H1 (cell line): ENCODE results near the gene C1orf21. TPM values are rescaled to one million over a fixed set of nuclear protein-coding genes. Genes with fewer than 3 reads are reported as not detected.

Experiments used
- CTCF ChIA-PET: fragments of 300-600 bp; sonication (Branson Sonifier 250); formaldehyde crosslinking; loops from one replicate; lab custom pipeline; 2021; ENCODE audit not compliant: partially characterized antibody; lab: Charles Lee
- POLR2A ChIA-PET: fragments of 300-600 bp; sonication (Branson Sonifier 250); formaldehyde crosslinking; loops from one replicate; lab custom pipeline; 2021; ENCODE audit warnings: inconsistent platforms; ENCODE audit not compliant: partially characterized antibody; lab: Charles Lee
- DNase-seq, 2 experiments: peaks; one replicate each; pipeline versions ENCODE4 v3.0.0 to v3.0.0-alpha.2; 2010 to 2022; ENCODE audit warnings: low spot score in 2 of 2, low read depth in 1 of 2, mixed read lengths in 1 of 2
- FAIRE-seq: peaks from 2 replicates; lab custom pipeline; 2011; peaks lifted over from hg19 to GRCh38; lab: Jason Lieb, UNC
- H2AFZ ChIP-seq: 2 replicates; pipeline ENCODE4 v1.8.1; 2012; ENCODE audit warnings: low read length, inconsistent platforms
- H2AK5ac ChIP-seq: 2 replicates; pipeline ENCODE4 v1.6.1; 2013; ENCODE audit warnings: low read depth, low read length
- H2BK120ac ChIP-seq: replicated peaks from 2 replicates; pipeline ENCODE3; 2013; ENCODE audit warnings: low read depth, low read length, inconsistent platforms
- H2BK12ac ChIP-seq: 2 replicates; pipeline ENCODE4 v1.6.1; 2013; ENCODE audit warnings: low read depth, low read length
- H2BK15ac ChIP-seq: 2 replicates; pipeline ENCODE4 v1.6.1; 2013; ENCODE audit warnings: low read length
- H2BK20ac ChIP-seq: 2 replicates; pipeline ENCODE4 v1.6.1; 2013; ENCODE audit warnings: low read length
- H2BK5ac ChIP-seq: 2 replicates; pipeline ENCODE4 v1.6.1; 2013; ENCODE audit warnings: low read depth, low read length
- H3K14ac ChIP-seq: 2 replicates; pipeline ENCODE4 v1.6.1; 2013; ENCODE audit warnings: inconsistent platforms; ENCODE audit not compliant: insufficient read length
- H3K18ac ChIP-seq: 2 replicates; pipeline ENCODE4 v1.6.1; 2013; ENCODE audit warnings: low read length; ENCODE audit errors: extremely low read depth
- H3K23ac ChIP-seq: 2 replicates; pipeline ENCODE4 v1.6.1; 2013; ENCODE audit warnings: inconsistent platforms; ENCODE audit not compliant: insufficient read length
- H3K23me2 ChIP-seq: 2 replicates; pipeline ENCODE4 v1.6.1; 2013; ENCODE audit warnings: low read depth, low read length
- H3K27ac ChIP-seq: 2 replicates; pipeline ENCODE4 v1.6.1; 2011; ENCODE audit warnings: low read depth, low read length, inconsistent platforms
- H3K27me3 ChIP-seq, 4 experiments: replicated peaks in 1 of 4; 1 replicate in 1 of 4; 2 replicates in 3 of 4; pipeline versions ENCODE4 v1.6.1 to v1.8.1; 2011 to 2013; ENCODE audit warnings: low read length in 3 of 4, mild to moderate bottlenecking in 3 of 4, inconsistent platforms in 2 of 4, mixed read lengths in 2 of 4, moderate library complexity in 1 of 4; ENCODE audit not compliant: control insufficient read depth in 3 of 4, insufficient read depth in 3 of 4; ENCODE audit errors: extremely low read depth in 1 of 4
- H3K36me3 ChIP-seq, 4 experiments: 2 replicates each; pipeline versions ENCODE4 v1.6.1 to v1.8.1; 2011 to 2013; ENCODE audit warnings: mild to moderate bottlenecking in 4 of 4, low read length in 3 of 4, moderate library complexity in 2 of 4, control low read depth in 1 of 4, inconsistent platforms in 1 of 4; ENCODE audit not compliant: insufficient read depth in 4 of 4, control insufficient read depth in 2 of 4
- H3K4ac ChIP-seq: replicated peaks from 2 replicates; pipeline ENCODE3; 2013; ENCODE audit warnings: low read length, low read depth, mixed read lengths, inconsistent platforms; ENCODE audit not compliant: insufficient read length
- H3K4me1 ChIP-seq, 4 experiments: replicated peaks in 1 of 4; 1 replicate in 1 of 4; 2 replicates in 3 of 4; pipeline versions ENCODE4 v1.6.1 to v1.8.1; 2011 to 2013; ENCODE audit warnings: low read length in 3 of 4, inconsistent platforms in 2 of 4, mixed read lengths in 1 of 4; ENCODE audit not compliant: insufficient read depth in 4 of 4, control insufficient read depth in 3 of 4
- H3K4me2 ChIP-seq, 2 experiments: 2 replicates each; pipeline versions ENCODE4 v1.6.1 to v1.8.1; 2011 to 2013; ENCODE audit warnings: low read depth in 2 of 2, low read length in 2 of 2, control low read depth in 1 of 2, inconsistent platforms in 1 of 2, mild to moderate bottlenecking in 1 of 2; ENCODE audit not compliant: insufficient read depth in 1 of 2
- H3K4me3 ChIP-seq, 4 experiments: fragments of 200-600, 300-600 bp in 1 of 4; sonication (generic), shearing (Covaris generic), sonication (Bioruptor Twin) in 1 of 4; 2 replicates each; pipeline versions ENCODE4 v1.5.1 to v1.8.1; 2011 to 2016; ENCODE audit warnings: low read length in 4 of 4, low read depth in 3 of 4, control low read depth in 2 of 4, inconsistent platforms in 2 of 4, mild to moderate bottlenecking in 2 of 4, mixed read lengths in 1 of 4, moderate library complexity in 1 of 4; ENCODE audit not compliant: insufficient read depth in 2 of 4; ENCODE audit errors: extremely low read depth in 1 of 4
- H3K56ac ChIP-seq: replicated peaks from 2 replicates; pipeline ENCODE3; 2013; ENCODE audit warnings: low read depth, mild to moderate bottlenecking, mixed read lengths, low read length, inconsistent platforms; ENCODE audit not compliant: insufficient read length
- H3K79me1 ChIP-seq: 2 replicates; pipeline ENCODE4 v1.6.1; 2013; ENCODE audit warnings: low read depth, low read length, control low read depth
- H3K79me2 ChIP-seq, 2 experiments: 2 replicates each; pipeline versions ENCODE4 v1.6.1 to v1.8.1; 2012 to 2013; ENCODE audit warnings: low read length in 2 of 2, mild to moderate bottlenecking in 2 of 2, inconsistent platforms in 1 of 2; ENCODE audit not compliant: insufficient read depth in 2 of 2, control insufficient read depth in 1 of 2
- H3K9ac ChIP-seq, 4 experiments: replicated peaks in 1 of 4; 1 replicate in 1 of 4; 2 replicates in 3 of 4; pipeline versions ENCODE4 v1.6.1 to v1.8.1; 2011 to 2013; ENCODE audit warnings: low read depth in 3 of 4, low read length in 3 of 4, control low read depth in 2 of 4, mild to moderate bottlenecking in 2 of 4, moderate library complexity in 2 of 4, inconsistent platforms in 1 of 4; ENCODE audit errors: extremely low read depth in 1 of 4
- H3K9me3 ChIP-seq, 2 experiments: 2 replicates each; pipeline versions ENCODE4 v1.6.1 to v1.8.1; 2012 to 2013; ENCODE audit warnings: mild to moderate bottlenecking in 2 of 2, moderate library complexity in 2 of 2, control low read depth in 1 of 2, inconsistent platforms in 1 of 2, low read depth in 1 of 2, low read length in 1 of 2, mixed read lengths in 1 of 2; ENCODE audit not compliant: insufficient read depth in 2 of 2
- H4K20me1 ChIP-seq, 2 experiments: replicated peaks in 1 of 2; 2 replicates each; pipeline versions ENCODE3 to v1.8.1; 2011 to 2013; ENCODE audit warnings: inconsistent platforms in 2 of 2, low read length in 2 of 2, mild to moderate bottlenecking in 1 of 2; ENCODE audit not compliant: insufficient read depth in 2 of 2, control insufficient read depth in 1 of 2
- H4K5ac ChIP-seq: 2 replicates; pipeline ENCODE4 v1.6.1; 2013; ENCODE audit warnings: low read length, low read depth, mixed read lengths, inconsistent platforms; ENCODE audit not compliant: insufficient read length
- H4K8ac ChIP-seq: 2 replicates; pipeline ENCODE4 v1.8.0; 2013; ENCODE audit warnings: mild to moderate bottlenecking, moderate library complexity, low read length, inconsistent platforms; ENCODE audit not compliant: insufficient read depth; ENCODE audit errors: extremely low read depth
- H4K91ac ChIP-seq: replicated peaks from 2 replicates; pipeline ENCODE3; 2013; ENCODE audit warnings: low read length, mixed read lengths, inconsistent platforms; ENCODE audit not compliant: insufficient read length
- EP300 ChIP-seq, 2 experiments: IDR thresholded peaks; 1 replicate in 1 of 2; 2 replicates in 1 of 2; pipeline ENCODE4 v1.6.1; 2011 to 2012; ENCODE audit warnings: low read depth in 2 of 2, low read length in 2 of 2, mild to moderate bottlenecking in 2 of 2, borderline replicate concordance in 1 of 2, inconsistent platforms in 1 of 2, moderate library complexity in 1 of 2
- RNF2 ChIP-seq: fragments of 200-900, 300-1000 bp; sonication (generic); IDR thresholded peaks from 2 replicates; pipeline ENCODE4 v1.7.1; 2016; ENCODE audit warnings: borderline replicate concordance, low read depth, mild to moderate bottlenecking, antibody characterized with exemption, low read length; ENCODE audit not compliant: poor library complexity, severe bottlenecking; ENCODE audit errors: missing control alignments
- SP2 ChIP-seq: IDR thresholded peaks from 2 replicates; pipeline ENCODE4 v1.6.1; 2012; ENCODE audit warnings: mild to moderate bottlenecking, low read length, inconsistent platforms
- polyA plus RNA-seq, 7 experiments: library from polyadenylated mRNA; depleted of rRNA in 3 of 7; stranded (reverse) in 5 of 7; unstranded in 2 of 7; fragments of >200 nt in 5 of 7; fragments of 200-250 nt in 2 of 7; gene quantifications; 1 replicate in 5 of 7; 2 replicates in 1 of 7; 4 replicates in 1 of 7; pipeline versions ENCODE4 v1.2.1 to v1.2.3, GENCODE V29; 2011 to 2013; ENCODE audit warnings: missing spikeins in 2 of 7, mixed read lengths in 2 of 7
- total RNA-seq: library from RNA; stranded (reverse); fragmentation: NEBNext Ultra II Directional; extraction: Animal tissue kit (Norgen Biotek cat#: 25700); gene quantifications from 2 replicates; pipeline ENCODE4 v1.2.1, GENCODE V29; 2021

C1orf21 gene
- total and polyA plus RNA-seq, 2 of the 8 experiments (the other 6 are each of a cell fraction or from before 2014, with no cell fraction given), result 16.6 to 51.0 TPM

GRCh38 chr1:184558691-184559090, 171.9 kb downstream of the C1orf21 start:
- no peak overlapping the region for H3K4me3 ChIP-seq
- peaks cover 0 to 3% of the 10 kb centered on the region in 2 experiments; a peak in 2 of 4 replicates for H3K79me2 ChIP-seq
- H3K14ac ChIP-seq, result no peak overlapping the region
- H3K4me2 ChIP-seq, result no peak overlapping the region
- H3K79me1 ChIP-seq, result no peaks in the 10 kb centered on the region
- H2BK15ac ChIP-seq, result no peak overlapping the region
- no peak overlapping the region for H3K9ac ChIP-seq
- peaks cover 0 to 4% (median 1%) of the 10 kb centered on the region in 4 experiments; a peak in 4 of 7 replicates for H3K4me1 ChIP-seq
- H2AFZ ChIP-seq, result no peak overlapping the region
- H3K56ac ChIP-seq, result no peak overlapping the region
- DNase-seq (no peak), FAIRE-seq (no peak)
- H3K18ac ChIP-seq, result no peak overlapping the region
- H3K23me2 ChIP-seq, result no peaks in the 10 kb centered on the region
- POLR2A ChIA-PET, result no interaction called here
- H4K8ac ChIP-seq, result no peak overlapping the region
- H2BK5ac ChIP-seq, result no peak overlapping the region
- no peak overlapping the region for H2AK5ac ChIP-seq
- H3K23ac ChIP-seq, result no peak overlapping the region
- H2BK12ac ChIP-seq, result no peak overlapping the region
- H3K36me3 ChIP-seq, result no peaks in the 10 kb centered on the region; a peak in 1 of 8 replicates
- no peaks in the 10 kb centered on the region for H3K9me3 ChIP-seq
- no peaks in the 10 kb centered on the region for H4K20me1 ChIP-seq
- H2BK20ac ChIP-seq, result no peak overlapping the region
- TF ChIP-seq RNF2, result no peak
- no peak for TF ChIP-seq EP300 (IDR thresholded peaks at IDR 0.05; ENCODE audit: borderline replicate concordance in 1 of 2, low read depth in 2 of 2, low read length in 2 of 2)
- no peak for TF ChIP-seq SP2
- no peak overlapping the region for H4K5ac ChIP-seq
- no peak overlapping the region for H2BK120ac ChIP-seq
- CTCF ChIA-PET, result interaction anchor here (0.9 to 2.1 kb wide), 5 partner anchors 8 to 874 kb away, joined by 3 to 7 read pairs (median 4); no protein-coding TSS in a partner anchor
- H3K27me3 ChIP-seq, result no peaks in the 10 kb centered on the region
- H3K4ac ChIP-seq, result no peak overlapping the region
- no peak overlapping the region for H3K27ac ChIP-seq
- no peak overlapping the region for H4K91ac ChIP-seq
